NK-92 (cell line): ENCODE data around the gene SMCP.

Source experiments
- DNase-seq: peaks from one replicate; lab custom pipeline; 2025; ENCODE audit not compliant: unreplicated experiment; lab: John Stamatoyannopoulos, UW

SMCP gene, protein sequence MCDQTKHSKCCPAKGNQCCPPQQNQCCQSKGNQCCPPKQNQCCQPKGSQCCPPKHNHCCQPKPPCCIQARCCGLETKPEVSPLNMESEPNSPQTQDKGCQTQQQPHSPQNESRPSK

DNA sequence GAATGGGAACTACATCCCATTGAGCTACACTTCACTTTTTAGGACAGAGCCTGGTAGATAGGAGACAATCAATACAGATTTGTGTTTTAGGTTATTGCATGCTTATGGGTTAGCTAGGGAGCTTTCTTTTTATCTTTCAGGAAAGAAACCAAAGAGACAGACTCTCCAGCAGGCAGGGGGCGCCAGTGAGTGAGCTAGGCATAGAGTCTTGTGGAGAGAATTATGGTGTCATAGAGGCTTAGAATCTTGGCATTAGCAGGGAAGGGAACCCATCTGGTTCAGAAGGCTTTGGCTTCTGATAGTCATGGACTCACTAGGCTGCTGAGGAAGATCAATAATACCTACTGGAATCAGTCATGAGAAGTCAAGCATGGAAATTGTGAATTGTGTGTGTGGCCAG is at the start of gene SMCP:
Gene SMCP (plus strand): TSS at position 281 of the 400 bp plus-strand sequence. CDS start 6,101 bp downstream, outside the sequence.
- no peak for DNase-seq

DNA sequence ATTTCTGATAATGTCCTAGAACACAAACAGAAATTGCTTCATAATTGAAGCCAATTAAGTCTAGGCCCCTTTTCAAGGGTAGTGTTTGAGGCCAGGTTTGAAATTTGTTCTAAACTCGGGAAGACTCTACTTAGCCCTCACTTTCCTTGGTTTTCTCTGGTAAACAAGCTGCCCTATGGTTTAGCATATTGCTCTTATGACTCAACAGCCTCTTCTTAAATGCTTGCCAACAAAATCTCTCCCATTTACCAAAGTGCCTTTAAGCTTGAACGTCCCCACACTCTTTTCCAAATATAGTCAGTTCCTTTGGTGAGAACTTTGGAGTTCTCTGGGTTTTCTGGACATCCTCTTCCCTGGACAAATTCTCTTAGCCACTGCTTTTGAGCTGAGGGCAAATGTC is 41.3 kb upstream of the SMCP start:
- DNase-seq: no peak

DNA sequence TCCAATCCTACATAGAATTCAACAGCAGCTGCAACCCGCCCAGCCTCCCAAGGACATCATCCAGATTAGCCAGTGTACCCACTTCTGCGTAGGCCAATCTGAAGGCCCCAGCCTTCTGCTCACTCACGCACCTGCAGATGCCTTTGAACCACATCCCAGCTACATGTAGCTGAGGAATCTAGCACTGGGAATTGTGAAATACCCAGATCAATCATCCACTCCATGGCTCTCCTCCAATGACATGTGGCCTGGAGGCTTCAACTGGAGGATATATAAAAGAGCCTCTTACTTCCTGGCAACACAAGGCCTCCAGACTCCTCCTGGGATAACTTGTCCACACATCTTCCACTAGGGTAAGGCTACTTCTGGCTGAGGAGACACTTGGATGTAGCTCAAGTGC is 35.6 kb upstream of the SMCP start, which contains the start of gene LCE6A:
Gene LCE6A (plus strand): TSS at position 301 of the 400 bp plus-strand sequence. CDS start 665 bp downstream, outside the sequence.
- DNase-seq: no peak

DNA sequence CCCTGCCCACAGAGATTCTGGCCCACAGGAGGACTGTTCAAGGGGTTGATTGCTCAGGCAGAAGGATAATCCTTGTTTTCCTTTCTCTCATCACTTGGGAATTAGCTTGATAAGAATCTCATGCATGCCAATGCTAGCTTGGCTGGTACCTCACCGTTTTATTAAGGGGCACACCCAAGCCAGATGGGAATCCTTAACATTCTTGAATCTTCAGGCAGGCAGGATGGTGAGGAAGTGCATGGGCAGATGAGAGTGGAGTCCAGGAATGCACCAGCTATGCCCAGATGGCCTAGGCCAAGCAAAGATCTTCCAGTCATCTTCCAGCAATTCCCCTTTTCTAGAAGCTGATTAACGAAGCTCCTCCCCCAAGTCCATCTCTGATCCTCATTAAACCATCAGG is 22.5 kb upstream of the SMCP start:
- DNase-seq: no peak

DNA sequence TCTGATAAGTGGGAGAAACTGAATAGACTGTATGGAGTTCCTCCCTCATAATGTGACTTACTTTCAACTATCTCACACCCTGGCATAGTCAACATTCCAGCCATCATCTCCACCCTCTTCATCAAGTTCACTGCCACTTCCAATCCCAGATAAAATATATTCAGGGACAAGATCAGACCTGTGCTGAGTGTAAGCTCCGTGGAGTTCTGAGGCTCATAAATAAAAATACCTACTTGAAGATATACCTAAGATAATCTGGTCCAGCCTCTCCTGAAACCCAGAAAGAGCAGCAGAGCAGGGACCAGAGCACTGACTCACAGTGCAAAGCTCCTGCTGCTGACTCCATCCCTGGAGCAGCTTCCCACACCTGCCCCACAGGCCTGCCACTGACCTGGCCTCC is 20.1 kb upstream of the SMCP start:
- DNase-seq: no peak

DNA sequence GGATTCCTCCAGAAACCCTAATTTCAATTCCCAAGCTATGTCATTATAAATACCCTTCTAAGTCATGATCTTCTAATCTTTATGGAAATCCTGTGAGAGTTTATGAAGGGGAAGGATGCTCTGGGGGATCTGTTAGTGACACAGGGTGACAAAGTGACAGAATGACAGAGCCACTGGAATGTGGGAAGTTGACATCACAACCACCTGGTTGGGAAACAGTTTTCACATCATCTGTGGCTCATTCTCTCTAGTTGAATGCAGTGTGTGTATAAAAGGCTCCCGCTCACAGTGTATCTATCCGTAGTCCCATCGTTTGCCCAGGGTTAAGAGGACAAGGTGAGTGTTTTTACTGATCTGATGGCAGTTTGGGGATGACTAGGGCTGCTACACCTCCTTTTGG is 18.4 kb upstream of the SMCP start, which contains the start of gene LCE7A:
Gene LCE7A (plus strand): TSS at position 301 of the 400 bp plus-strand sequence. CDS start 702 bp downstream, outside the sequence.
- no peak for DNase-seq

DNA sequence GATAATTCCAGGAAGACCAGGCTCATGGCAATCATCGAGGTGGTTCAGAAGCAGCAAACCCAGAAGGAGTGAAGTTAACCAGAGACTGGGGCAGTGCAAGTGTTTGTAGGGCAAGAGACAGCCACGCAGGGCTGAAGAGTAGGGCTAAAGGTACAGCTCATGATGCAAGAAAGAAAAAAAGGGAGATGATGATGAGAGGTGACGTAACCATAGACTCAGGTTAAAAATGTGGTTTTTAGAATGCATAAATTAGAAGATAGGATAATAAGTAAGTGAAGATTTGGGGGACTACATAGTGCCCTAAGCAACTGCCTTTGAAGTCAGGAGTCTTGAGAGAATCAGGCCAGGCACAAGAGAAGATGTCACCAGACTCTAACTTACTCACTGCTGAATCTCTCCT is 18.0 kb upstream of the SMCP start:
- DNase-seq: no peak

DNA sequence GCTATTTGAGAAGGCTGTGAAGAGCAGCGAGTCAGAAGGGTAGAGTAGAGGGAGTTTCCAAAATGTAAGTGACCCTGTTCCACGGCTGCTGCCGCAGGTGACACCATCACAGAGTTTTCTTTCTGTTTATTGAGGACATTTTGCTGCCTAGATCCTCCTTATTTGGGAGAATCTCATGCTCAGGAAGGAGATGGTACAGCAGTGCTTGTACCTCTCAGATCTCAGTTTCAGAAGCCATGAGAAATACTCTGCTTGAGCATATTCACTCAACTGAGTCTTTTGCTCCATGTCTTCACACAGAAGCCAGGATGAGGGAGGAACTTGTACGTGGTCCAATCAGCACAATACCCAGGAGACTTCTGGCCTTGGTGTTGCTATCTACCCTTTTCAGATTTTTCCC is 16.7 kb upstream of the SMCP start:
- no peak for DNase-seq

DNA sequence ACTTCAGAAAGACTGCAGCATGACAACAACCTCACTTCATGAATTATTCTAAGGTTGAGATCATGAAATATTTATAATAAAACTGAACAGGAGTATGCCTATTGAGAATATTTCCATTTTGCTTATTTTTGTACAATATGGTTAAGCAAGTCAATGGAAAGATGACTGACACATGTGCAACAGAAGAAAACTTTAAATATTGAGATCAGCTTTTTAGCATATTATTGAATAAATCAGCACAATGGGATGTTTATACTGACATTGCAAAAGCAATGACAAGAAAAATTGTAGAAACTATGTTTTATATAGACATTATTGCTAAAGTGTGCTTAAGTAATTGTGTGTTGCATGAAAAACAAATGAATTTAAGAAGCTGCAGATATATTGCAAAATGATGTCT is 13.7 kb upstream of the SMCP start:
- no peak for DNase-seq

DNA sequence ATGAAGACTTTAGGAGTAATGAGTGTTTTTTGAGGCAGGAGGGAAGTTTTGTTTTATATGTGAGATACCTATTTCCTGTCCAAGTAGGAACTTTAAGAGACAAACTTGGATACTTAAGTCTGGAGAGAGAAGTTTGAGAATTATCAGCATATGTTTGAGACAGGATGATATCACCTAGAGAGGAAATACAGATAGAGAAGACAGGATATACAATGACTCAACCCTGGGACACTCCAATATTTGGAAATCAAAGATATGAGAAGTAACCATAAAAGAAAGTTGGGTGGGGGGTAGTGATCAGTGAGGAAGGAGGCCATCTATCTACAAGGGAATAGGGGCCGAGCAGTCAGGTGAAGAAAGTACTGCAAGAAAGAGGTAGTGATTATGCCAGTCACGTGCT is 11.8 kb upstream of the SMCP start:
- no peak for DNase-seq

DNA sequence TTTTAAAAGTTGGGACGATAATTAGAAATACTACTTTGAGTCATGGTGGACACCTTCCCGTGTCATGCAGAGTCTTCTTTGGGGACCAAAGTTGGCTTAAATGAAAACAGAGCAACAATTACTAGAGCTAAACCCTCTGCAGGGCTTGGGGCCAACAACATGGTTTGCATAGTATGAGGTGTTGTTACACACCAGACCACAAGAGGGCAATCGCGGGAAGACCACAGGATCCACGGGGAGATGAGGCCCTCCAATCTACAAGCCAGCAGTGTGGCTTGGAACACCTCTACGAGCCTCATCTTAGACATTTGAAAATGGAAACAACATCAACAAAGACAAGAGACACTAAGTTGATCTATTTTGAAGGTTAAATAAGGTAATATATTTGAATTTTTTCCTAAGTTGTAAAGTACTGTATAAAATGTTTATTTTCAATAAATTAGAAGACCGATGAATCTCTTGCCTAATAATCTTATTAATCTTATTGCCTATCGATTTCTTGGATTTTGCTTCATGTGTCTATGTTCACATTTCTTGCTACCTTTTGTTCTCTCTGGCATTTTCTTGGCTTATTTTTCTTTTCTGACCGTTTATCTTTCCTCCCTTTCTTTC is 8.2 kb upstream of the SMCP start:
- DNase-seq: no peak

DNA sequence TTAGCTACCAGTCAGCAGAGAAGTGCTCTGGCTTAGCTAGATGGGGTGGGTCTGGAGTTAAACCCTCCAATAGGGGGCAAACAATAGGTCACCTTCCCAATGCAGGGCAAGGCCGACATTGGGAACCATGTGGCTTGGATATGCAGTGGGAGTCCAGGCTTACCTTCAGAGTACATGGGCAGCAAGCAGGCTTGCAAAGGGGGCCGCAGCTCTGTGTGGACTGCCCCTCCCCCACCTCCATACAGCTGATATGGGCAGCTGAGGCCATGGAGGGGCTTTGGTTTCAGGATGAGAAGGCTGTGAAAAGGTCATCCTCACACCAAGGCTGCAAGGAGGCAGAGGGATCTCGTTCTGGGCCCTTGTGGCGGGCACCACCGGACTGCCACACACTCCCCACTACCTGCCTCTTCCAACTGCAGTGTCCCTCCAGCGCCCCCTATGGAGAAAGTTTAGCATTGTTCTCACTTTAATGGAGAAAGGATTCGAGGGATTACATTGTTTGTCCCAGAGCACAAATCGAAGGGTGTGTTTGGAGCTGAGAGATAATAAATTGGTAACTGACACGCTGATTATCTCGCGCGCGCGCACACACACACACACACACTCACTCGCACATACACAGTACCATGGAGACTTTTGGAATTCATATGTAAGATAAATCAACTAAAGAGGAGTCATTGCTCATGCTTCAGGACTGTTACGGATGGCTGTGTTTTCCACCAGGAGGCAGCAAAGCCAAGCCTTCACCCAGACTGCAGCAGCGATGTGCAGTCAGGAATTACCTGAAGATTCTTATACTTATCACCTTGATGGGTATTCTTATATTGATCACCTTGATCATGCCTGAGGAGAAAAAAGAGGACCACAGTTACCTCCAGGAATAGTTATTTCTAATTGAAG is 7.0 kb upstream of the SMCP start:
- DNase-seq: no peak

DNA sequence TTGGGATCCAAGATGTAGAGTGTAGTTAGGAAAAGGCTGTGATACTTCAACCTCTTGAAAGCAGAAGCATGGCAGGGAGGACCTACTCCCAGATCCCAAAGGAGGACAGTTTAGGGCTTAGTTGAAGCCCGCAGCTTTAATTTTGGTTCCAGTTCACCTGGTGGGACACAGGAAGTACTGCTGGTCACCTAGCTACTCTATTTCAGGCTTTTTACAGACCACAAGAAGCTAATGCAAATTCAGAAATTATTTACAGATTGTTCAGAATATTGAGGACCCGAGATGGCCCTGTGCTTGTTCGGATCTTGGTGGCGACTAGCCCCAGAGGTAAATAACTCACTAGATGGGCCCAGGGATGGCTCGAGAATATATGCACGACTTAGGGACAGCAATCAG is 6.4 kb upstream of the SMCP start:
- no peak for DNase-seq

DNA sequence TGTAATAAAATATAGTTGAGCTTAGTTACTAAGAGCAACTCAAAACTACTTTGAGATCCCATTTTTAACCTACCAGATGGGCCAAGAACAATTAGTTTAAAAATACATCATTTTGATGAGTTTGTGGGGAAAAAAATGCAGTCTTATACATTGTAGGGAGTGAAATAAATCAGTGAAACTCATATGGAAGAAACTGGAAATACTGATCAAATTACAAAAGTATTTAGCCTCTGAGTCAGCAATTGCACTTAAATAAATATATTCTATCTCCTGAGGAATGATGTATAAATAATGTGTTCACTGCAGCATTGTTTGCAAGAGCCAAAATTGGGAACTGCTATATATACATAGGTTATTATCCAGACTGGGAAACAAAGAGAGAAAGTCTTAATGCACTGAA is 4.6 kb upstream of the SMCP start:
- no peak for DNase-seq

DNA sequence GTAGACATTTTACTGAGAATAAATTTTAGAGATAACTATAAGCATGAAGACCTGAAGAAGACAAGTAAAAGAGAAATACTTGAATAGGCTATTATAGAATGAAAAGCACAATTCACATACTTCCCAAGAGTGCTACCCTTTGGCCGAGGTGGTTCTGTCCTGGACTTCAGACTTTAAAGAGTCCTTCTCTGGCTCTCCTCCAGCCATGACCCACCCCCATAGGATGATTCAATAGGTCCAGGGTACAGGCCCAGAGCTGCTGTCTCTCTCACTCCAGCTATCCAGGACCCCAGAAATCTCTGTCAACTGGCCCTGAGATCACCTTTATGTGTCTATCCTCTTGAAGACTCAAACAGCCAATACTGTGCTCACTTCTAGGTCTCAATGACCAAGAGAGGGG is 1.3 kb upstream of the SMCP start:
- no peak for DNase-seq

DNA sequence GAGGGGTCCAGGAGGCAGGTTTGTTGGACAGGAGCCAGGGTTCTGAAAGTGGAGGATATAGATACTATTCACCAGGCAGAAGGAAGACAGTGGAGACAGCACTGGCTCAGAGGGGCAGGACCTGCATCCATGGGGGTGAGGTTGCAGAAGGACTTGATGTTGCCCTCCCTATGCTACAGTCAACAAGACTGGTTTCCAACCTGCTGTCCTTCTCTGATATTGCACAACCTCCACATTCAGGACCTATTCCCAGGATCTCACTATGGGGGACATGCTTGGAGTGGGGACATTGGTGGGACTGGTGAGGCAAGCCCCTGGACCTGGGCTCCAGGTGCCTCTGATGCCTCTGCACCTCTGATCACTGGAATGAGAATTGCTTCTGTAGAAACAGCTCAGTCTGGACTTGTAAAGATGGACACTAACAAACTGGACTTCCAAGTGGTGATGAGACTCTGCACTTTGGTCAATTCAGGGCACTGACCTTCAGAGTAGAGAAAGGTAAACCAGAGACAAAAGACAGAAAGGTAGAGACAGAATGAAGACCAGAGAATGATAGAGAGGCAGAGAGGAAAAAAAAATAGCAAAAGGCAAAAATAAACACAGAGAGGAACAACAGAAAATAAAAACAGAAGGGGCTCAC is 1.6 kb downstream of the SMCP start:
- no peak for DNase-seq

DNA sequence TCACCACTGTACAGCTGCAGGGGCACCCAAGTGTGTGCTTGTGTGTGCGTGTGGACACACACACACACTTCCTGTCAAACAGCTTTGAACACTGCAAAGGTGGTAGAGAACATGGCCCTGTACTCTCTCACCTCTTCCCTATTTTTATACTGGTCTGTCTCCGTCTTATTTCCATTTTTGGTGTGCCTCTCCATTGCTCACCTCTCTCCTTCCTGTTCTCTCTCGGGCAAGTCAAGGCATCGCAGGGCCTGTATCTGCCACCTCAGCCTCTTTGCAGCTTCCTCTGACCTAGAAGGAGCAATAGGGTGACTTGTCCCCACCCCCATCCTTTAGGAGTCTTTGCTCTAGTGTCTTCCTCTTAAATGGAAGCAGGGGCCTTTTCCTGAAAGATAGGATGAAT is 2.2 kb downstream of the SMCP start:
- DNase-seq: no peak

DNA sequence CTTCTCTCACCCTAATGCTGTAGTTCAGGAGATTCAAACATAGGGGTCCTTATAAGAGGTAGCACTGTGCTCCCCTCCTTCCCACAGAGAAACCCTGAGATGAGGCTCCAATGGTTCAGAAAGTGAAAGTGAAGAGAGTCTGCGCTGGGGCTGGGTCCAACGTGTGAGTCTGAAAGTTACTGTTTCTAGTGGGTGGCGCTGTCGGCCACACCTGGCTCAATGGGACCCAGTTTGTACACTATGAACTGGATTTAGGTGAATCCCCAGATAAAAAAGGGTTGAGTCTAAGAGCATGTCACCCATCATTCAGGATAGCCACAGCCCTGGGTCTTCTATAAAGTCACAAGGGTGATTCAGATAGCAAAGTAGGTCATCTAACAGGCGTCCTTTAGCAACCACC is 2.8 kb downstream of the SMCP start:
- DNase-seq: no peak

DNA sequence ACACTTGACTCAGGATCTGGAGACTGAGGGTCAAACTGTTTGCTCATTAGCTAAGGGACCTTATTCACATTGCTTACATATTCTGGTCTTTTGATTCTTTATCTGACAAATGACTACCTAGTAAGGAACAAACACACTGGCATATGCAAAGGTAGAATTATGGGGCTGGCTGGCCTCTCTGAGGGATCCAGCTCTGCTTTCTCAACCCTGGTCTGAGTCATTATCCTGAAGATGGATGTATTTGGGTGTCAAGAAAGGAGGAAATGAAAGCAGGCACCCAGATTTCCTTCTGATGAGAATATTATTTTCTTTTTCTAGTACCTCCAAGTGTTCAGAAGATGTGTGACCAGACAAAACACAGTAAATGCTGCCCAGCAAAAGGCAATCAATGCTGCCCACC is 6.0 kb downstream of the SMCP start:
- no peak for DNase-seq

DNA sequence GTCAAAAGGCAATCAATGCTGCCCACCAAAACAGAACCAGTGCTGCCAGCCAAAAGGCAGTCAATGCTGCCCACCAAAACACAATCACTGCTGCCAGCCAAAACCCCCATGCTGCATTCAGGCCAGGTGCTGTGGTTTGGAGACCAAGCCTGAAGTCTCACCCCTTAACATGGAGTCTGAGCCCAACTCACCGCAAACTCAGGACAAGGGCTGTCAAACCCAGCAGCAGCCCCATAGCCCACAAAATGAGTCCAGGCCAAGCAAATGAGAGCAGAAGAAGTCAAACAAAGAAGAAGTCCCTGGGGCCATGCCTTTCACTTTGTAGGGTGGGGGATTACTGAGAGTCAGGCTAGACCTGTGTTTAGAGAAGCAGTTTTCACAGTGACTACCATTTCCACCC is 6.4 kb downstream of the SMCP start:
- no peak for DNase-seq

DNA sequence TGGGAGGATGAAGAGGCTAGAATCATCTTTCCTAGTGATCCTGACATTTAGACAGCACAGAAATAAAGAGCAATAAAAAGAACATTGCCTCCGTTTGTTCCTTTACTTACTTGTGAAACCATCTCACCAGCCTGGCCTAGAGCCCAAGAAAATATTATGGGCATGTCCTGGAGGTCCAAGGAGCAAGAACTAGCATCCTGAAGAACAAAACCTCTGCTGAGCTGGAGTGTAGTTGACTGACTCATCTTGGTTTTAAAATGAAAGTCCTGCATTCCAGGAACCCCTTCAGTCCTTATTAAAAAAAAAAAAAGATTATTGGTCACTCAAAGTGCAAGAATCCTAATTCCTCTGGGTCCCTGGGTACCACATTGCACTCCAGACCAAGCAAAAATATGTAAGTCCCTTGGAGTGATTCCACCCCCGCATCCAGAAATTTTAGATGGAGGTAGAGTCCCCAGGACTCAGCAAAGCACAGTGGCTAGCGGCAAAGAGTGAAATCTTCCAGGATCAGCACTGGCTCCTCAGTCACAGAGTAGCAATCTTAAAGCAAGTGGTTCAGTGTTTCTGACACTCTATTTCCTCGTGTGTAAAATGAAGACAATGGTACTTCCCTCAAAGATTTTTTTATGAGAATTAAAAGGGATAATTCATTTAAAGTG is 7.0 kb downstream of the SMCP start:
- no peak for DNase-seq
